Uterus (tissue), 2 donors: ENCODE results near the gene EMP2.

Experiments
- POLR2A ChIP-seq, 2 donors: fragments of 450-650 bp; IDR thresholded peaks; one replicate each; pipeline ENCODE4 v1.6.1; 2016; ENCODE audit warnings: antibody characterized with exemption in 2 of 2, mild to moderate bottlenecking in 1 of 2, moderate library complexity in 1 of 2
- TF ChIP-seq, protein P1 (sequence below), 4 experiments: fragments of 200-600 bp in 2 of 4; fragments of 450-650 bp in 2 of 4; sonication (generic) in 2 of 4; IDR thresholded peaks; one replicate each; pipeline ENCODE4 v1.5.1; 2016 to 2019; ENCODE audit warnings: antibody characterized with exemption in 4 of 4, mild to moderate bottlenecking in 2 of 4, moderate library complexity in 1 of 4

DNA sequence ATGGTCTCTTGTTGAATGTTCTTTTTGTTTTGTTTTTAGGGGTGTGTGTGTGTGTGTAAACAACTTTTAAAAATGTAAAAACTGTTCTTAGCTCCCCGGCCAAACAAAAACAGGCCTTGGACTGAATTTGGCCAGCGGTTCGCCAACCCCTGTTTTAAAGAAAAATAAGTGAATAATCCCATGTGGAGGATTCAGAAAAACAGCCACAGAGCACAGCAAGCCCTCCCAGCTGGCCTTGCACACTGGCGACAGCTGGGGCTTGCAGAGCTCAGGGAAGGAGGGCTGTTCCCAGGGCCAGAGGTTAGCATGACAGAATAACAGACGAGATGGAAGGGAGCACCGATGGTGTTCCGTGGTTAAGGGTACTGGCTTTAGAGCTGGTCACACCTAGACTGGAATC is 39.0 kb downstream of the EMP2 start:
- TF ChIP-seq, protein P1, sequence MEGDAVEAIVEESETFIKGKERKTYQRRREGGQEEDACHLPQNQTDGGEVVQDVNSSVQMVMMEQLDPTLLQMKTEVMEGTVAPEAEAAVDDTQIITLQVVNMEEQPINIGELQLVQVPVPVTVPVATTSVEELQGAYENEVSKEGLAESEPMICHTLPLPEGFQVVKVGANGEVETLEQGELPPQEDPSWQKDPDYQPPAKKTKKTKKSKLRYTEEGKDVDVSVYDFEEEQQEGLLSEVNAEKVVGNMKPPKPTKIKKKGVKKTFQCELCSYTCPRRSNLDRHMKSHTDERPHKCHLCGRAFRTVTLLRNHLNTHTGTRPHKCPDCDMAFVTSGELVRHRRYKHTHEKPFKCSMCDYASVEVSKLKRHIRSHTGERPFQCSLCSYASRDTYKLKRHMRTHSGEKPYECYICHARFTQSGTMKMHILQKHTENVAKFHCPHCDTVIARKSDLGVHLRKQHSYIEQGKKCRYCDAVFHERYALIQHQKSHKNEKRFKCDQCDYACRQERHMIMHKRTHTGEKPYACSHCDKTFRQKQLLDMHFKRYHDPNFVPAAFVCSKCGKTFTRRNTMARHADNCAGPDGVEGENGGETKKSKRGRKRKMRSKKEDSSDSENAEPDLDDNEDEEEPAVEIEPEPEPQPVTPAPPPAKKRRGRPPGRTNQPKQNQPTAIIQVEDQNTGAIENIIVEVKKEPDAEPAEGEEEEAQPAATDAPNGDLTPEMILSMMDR (IDR thresholded peaks at IDR 0.05), result no peak
- TF ChIP-seq POLR2A (IDR thresholded peaks at IDR 0.05), result no peak
